AG10803 (cell line): ENCODE data around the gene RNU6-1.

Source experiments
- DNase-seq: peaks from one replicate; pipeline ENCODE4 v3.0.0; 2010; ENCODE audit warnings: low read depth
- H3K4me3 ChIP-seq: 2 replicates; pipeline ENCODE4 v1.5.1; 2011; ENCODE audit warnings: mild to moderate bottlenecking, low read length, control low read depth
- CTCF ChIP-seq: conservative IDR thresholded peaks from 2 replicates; pipeline ENCODE4 v1.5.1; 2011; ENCODE audit warnings: mild to moderate bottlenecking, low read length, control low read depth, inconsistent platforms

The RNU6-1 gene

GRCh38 chr15:67806536-67806935 lies 33.3 kb downstream of the RNU6-1 start:
- TF ChIP-seq CTCF = no peak
- H3K4me3 ChIP-seq = no peak overlapping the region
- DNase-seq = no peak

GRCh38 chr15:67805666-67806516 lies 34.0 kb downstream of the RNU6-1 start:
- DNase-seq = no peak
- TF ChIP-seq CTCF = no peak
- no peak overlapping the region for H3K4me3 ChIP-seq

GRCh38 chr15:67805008-67805665 lies 34.7 kb downstream of the RNU6-1 start:
- no peak overlapping the region for H3K4me3 ChIP-seq
- DNase-seq = no peak
- no peak for TF ChIP-seq CTCF

- TF ChIP-seq CTCF = no peak
- DNase-seq = no peak
- H3K4me3 ChIP-seq = no peak overlapping the region
Observed at GRCh38 chr15:67803996-67804843, 35.6 kb downstream of the RNU6-1 start.

- no peak for TF ChIP-seq CTCF
- no peak for DNase-seq
- no peak overlapping the region for H3K4me3 ChIP-seq
Observed at GRCh38 chr15:67803299-67803698, 36.5 kb downstream of the RNU6-1 start.

GRCh38 chr15:67801926-67802914 lies 37.6 kb downstream of the RNU6-1 start:
- TF ChIP-seq CTCF = no peak
- no peak overlapping the region for H3K4me3 ChIP-seq

More at GRCh38 chr15:67801926-67802914, 37.6 kb downstream of the RNU6-1 start:
- DNase-seq = no peak
